Fibroblast of the conjunctiva (primary cell): ENCODE data around the gene METTL27.
"Not testable (repeated sequence)": the region's sequence is repeated elsewhere in the genome, so short reads cannot be mapped to it uniquely, and the experiment has no call there.

Source experiments
- DNase-seq: peaks from one replicate; pipeline ENCODE4 v3.0.0-alpha.2; 2010; ENCODE audit warnings: low read depth

Gene METTL27

GRCh38 chr7:73839290-73839689, 3.0 kb downstream of the METTL27 start:
- DNase-seq = no peak

GRCh38 chr7:73838642-73839041, 3.7 kb downstream of the METTL27 start:
- DNase-seq = no peak

GRCh38 chr7:73837167-73837566, 5.1 kb downstream of the METTL27 start:
- not testable (repeated sequence) for DNase-seq

GRCh38 chr7:73834626-73835191, 7.6 kb downstream of the METTL27 start:
- DNase-seq = no peak

- DNase-seq = no peak
Measured at GRCh38 chr7:73833251-73833919, 8.9 kb downstream of the METTL27 start.

GRCh38 chr7:73832806-73833205, 9.5 kb downstream of the METTL27 start:
- DNase-seq = no peak

- DNase-seq = no peak
Measured at GRCh38 chr7:73831834-73832651, 10.3 kb downstream of the METTL27 start.

GRCh38 chr7:73831584-73831833, 10.8 kb downstream of the METTL27 start:
- no peak for DNase-seq

GRCh38 chr7:73830681-73831583, 11.4 kb downstream of the METTL27 start, which contains the start of gene CLDN4:
TSS of gene CLDN4 (plus strand) at chr7:73830996. CDS start at chr7:73831202, 206 bp downstream.
- no peak for DNase-seq

- DNase-seq = no peak
Measured at GRCh38 chr7:73829921-73830680, 12.2 kb downstream of the METTL27 start.

GRCh38 chr7:73829505-73829904, 12.8 kb downstream of the METTL27 start:
- no peak for DNase-seq

GRCh38 chr7:73828972-73829371, 13.3 kb downstream of the METTL27 start:
- no peak for DNase-seq

- no peak for DNase-seq
Measured at GRCh38 chr7:73828107-73828803, 14.1 kb downstream of the METTL27 start.

GRCh38 chr7:73827567-73828106, 14.7 kb downstream of the METTL27 start:
- no peak for DNase-seq

- DNase-seq = no peak
Measured at GRCh38 chr7:73824986-73825385, 17.3 kb downstream of the METTL27 start.

GRCh38 chr7:73823873-73824592, 18.3 kb downstream of the METTL27 start:
- DNase-seq = no peak

GRCh38 chr7:73823257-73823656, 19.1 kb downstream of the METTL27 start:
- no peak for DNase-seq

- DNase-seq = peak; percentile 72
Measured at GRCh38 chr7:73822319-73823173, 19.8 kb downstream of the METTL27 start.
